Endothelial cell (in vitro differentiated cells): ENCODE data around the gene GLI3. TPM values are rescaled to one million over a fixed set of nuclear protein-coding genes. Genes with fewer than 3 reads are reported as not detected.

Experiments
- DNase-seq: peaks from one replicate; pipeline ENCODE4 v3.0.0; 2021; ENCODE audit warnings: low spot score
- H3K27ac Mint-ChIP-seq: one replicate; pipeline ENCODE4 v1.8.0; 2021; ENCODE audit warnings: mixed read lengths, inconsistent platforms; ENCODE audit not compliant: unreplicated experiment
- H3K27me3 Mint-ChIP-seq: one replicate; pipeline ENCODE4 v1.8.0; 2021; ENCODE audit warnings: mild to moderate bottlenecking, moderate library complexity, mixed read lengths, inconsistent platforms; ENCODE audit not compliant: unreplicated experiment
- H3K36me3 Mint-ChIP-seq: one replicate; pipeline ENCODE4 v1.8.0; 2021; ENCODE audit warnings: mild to moderate bottlenecking, low read depth, mixed read lengths, inconsistent platforms; ENCODE audit not compliant: unreplicated experiment
- H3K4me1 Mint-ChIP-seq: one replicate; pipeline ENCODE4 v1.8.0; 2021; ENCODE audit warnings: mild to moderate bottlenecking, mixed read lengths, inconsistent platforms; ENCODE audit not compliant: unreplicated experiment
- H3K4me3 Mint-ChIP-seq: one replicate; pipeline ENCODE4 v1.8.0; 2021; ENCODE audit warnings: mild to moderate bottlenecking, mixed read lengths, inconsistent platforms; ENCODE audit not compliant: unreplicated experiment
- H3K9me3 Mint-ChIP-seq: one replicate; pipeline ENCODE4 v1.8.0; 2021; ENCODE audit warnings: mixed read lengths, inconsistent platforms; ENCODE audit not compliant: unreplicated experiment
- total RNA-seq: library from RNA; stranded (reverse); fragmentation: NEBNext Ultra II Directional; extraction: Animal tissue kit (Norgen Biotek cat#: 25700); gene quantifications from one replicate; pipeline ENCODE4 v1.2.1, GENCODE V29; 2021; ENCODE audit not compliant: unreplicated experiment
- TF ChIP-seq, protein P1 (sequence below): fragments of 200-600 bp; sonication (generic); IDR thresholded peaks from one replicate; pipeline ENCODE4 v1.5.0; 2021; ENCODE audit warnings: antibody characterized with exemption; ENCODE audit not compliant: unreplicated experiment

The GLI3 gene
- total RNA-seq, 1 donor from 2014 or later = 24.9 TPM

DNA sequence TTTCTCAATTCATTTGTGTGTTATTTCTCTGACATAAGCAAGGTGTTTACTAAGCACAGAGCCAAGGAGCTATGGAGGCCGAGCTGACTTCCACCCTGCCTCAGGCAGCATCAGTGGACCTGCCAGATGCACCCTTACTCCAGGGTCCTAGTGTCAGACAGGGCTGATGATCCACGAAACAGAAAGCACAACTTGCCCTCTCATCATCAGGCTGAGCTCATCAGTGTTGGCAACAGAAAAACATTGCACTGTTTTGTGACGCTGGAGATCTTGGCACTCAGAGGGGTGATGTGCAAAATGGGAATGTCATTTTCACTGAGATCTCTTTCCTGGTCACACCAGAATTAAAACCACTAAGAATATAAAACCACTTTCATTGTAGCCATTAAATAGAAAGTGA lies 201.8 kb downstream of the GLI3 start:
- H3K4me1 Mint-ChIP-seq = no peaks in the 10 kb centered on the region
- no peak for DNase-seq
- H3K9me3 Mint-ChIP-seq = no peaks in the 10 kb centered on the region
- no peak overlapping the region for H3K27ac Mint-ChIP-seq
- TF ChIP-seq, protein P1, sequence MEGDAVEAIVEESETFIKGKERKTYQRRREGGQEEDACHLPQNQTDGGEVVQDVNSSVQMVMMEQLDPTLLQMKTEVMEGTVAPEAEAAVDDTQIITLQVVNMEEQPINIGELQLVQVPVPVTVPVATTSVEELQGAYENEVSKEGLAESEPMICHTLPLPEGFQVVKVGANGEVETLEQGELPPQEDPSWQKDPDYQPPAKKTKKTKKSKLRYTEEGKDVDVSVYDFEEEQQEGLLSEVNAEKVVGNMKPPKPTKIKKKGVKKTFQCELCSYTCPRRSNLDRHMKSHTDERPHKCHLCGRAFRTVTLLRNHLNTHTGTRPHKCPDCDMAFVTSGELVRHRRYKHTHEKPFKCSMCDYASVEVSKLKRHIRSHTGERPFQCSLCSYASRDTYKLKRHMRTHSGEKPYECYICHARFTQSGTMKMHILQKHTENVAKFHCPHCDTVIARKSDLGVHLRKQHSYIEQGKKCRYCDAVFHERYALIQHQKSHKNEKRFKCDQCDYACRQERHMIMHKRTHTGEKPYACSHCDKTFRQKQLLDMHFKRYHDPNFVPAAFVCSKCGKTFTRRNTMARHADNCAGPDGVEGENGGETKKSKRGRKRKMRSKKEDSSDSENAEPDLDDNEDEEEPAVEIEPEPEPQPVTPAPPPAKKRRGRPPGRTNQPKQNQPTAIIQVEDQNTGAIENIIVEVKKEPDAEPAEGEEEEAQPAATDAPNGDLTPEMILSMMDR = no peak
- H3K4me3 Mint-ChIP-seq = no peak overlapping the region
- no peaks in the 10 kb centered on the region for H3K36me3 Mint-ChIP-seq
- H3K27me3 Mint-ChIP-seq = no peaks in the 10 kb centered on the region

DNA sequence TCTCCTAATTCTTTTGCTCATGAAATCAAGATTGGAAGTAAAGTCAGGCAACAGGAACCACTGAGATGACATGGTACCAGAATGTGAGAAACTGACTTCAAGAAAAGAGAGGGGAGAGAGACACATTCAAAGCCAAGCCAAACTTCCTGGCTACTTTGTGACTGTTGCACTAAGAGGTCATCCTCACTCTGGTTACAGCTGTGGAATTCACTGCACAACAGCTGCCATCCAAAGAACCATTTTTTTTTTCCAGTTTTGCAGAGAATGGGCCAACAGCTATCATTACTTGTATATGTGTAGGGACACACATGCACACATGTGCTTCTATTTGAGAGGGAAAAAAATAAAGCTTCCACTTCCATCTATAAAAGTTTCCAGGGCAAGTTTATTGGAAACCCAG lies 203.5 kb downstream of the GLI3 start:
- Mint-ChIP-seq H3K4me1 (no peaks in the 10 kb centered on the region), H3K9me3 (no peaks in the 10 kb centered on the region), H3K27ac (no peak overlapping the region)

GRCh38 chr7:42029405-42029804 lies 207.6 kb downstream of the GLI3 start:
- Mint-ChIP-seq H3K36me3 (no peaks in the 10 kb centered on the region), H3K27me3 (no peaks in the 10 kb centered on the region), H3K4me1 (no peaks in the 10 kb centered on the region), H3K4me3 (no peak overlapping the region), H3K9me3 (no peaks in the 10 kb centered on the region), H3K27ac (no peak overlapping the region)
- TF ChIP-seq, protein P1 = no peak
- no peak for DNase-seq

More for the DNA sequence above, 203.5 kb downstream of the GLI3 start:
- TF ChIP-seq, protein P1 = no peak
- H3K27me3 Mint-ChIP-seq = no peaks in the 10 kb centered on the region
- no peak for DNase-seq
- no peaks in the 10 kb centered on the region for H3K36me3 Mint-ChIP-seq
- no peak overlapping the region for H3K4me3 Mint-ChIP-seq

GRCh38 chr7:42027521-42027920 lies 209.5 kb downstream of the GLI3 start:
- no peak for DNase-seq

DNA sequence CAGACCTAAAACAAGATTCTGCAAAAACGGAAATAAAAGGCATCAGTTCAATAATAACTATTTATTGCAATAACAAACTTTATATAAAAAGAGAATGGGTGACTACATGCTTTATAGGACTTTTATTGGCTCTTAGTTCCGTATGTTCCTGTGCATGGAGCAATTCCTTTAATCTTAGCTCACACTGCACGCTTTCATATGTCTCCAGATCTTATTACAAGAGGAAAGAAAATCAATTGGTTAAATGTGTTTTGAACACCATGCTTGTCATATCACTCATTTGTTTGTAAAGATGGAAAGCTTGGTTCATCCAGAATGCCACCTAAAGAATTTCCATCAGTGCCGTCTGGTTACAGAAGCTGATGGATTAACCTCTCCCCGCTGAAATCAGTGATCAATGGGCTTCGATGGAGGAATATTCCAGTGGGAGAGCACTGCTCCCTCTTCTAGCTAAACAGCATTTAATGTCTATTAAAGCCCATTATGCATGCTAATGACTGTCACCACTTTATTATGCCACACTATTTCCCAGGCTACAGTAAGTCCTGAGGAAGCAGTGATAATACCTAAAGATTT lies 210.3 kb downstream of the GLI3 start:
- Mint-ChIP-seq H3K9me3 (no peaks in the 10 kb centered on the region), H3K27me3 (no peaks in the 10 kb centered on the region), H3K4me1 (peaks cover 3% of the 10 kb centered on the region), H3K4me3 (no peak overlapping the region), H3K36me3 (no peaks in the 10 kb centered on the region), H3K27ac (no peak overlapping the region)
- DNase-seq = no peak
- TF ChIP-seq, protein P1 = no peak

More at GRCh38 chr7:42027521-42027920, 209.5 kb downstream of the GLI3 start:
- no peak overlapping the region for H3K4me3 Mint-ChIP-seq
- TF ChIP-seq, protein P1 = no peak
- no peaks in the 10 kb centered on the region for H3K9me3 Mint-ChIP-seq
- no peak overlapping the region for H3K27ac Mint-ChIP-seq
- H3K27me3 Mint-ChIP-seq = no peaks in the 10 kb centered on the region
- peaks cover 3% of the 10 kb centered on the region for H3K4me1 Mint-ChIP-seq
- H3K36me3 Mint-ChIP-seq = no peaks in the 10 kb centered on the region
